Adrenal gland (tissue), 5 donors: ENCODE measurements around the gene TEX2.
A peak's percentile ranks its signal among the peaks of the same experiment; 100 is the strongest.

ENCODE experiments used
- POLR2A ChIP-seq, 2 donors: fragments of 450-650 bp; IDR thresholded peaks; one replicate each; pipeline ENCODE4 v1.6.1; 2017; ENCODE audit warnings: antibody characterized with exemption in 2 of 2, mild to moderate bottlenecking in 2 of 2, moderate library complexity in 1 of 2
- TF ChIP-seq, protein P1 (sequence below), 6 experiments: fragments of 450-650 bp in 4 of 6; fragments of 200-600 bp in 2 of 6; sonication (generic) in 1 of 6; IDR thresholded peaks; 1 replicate in 5 of 6; 2 replicates in 1 of 6; pipeline versions ENCODE4 v1.5.1 to v1.8.0; 2016 to 2021; ENCODE audit warnings: antibody characterized with exemption in 6 of 6, mild to moderate bottlenecking in 2 of 6, moderate library complexity in 1 of 6
- donor health status: DM: no; HTN: no; CAD: no.

DNA sequence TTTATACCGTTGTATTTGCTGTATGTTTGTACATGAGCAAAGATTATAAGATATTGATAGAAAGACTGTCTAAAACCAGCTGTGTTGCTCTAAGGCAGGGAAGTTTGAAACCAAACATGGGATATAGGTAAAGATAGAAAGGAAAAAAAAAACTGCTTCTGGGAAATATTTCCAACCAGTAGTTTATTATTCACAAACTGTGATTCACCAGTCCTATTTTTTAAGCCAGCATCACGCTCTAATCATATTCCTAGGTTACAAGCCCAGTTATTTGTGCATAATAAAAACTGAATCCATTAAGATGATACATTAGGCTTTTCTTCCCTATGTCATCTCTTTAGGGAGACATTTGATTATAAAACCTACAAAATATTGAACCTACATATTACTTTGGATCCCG lies 137.1 kb downstream of the TEX2 start:
- peak in 1 of 2 donors; percentile 18 for TF ChIP-seq POLR2A (IDR thresholded peaks at IDR 0.05)
- TF ChIP-seq, protein P1, sequence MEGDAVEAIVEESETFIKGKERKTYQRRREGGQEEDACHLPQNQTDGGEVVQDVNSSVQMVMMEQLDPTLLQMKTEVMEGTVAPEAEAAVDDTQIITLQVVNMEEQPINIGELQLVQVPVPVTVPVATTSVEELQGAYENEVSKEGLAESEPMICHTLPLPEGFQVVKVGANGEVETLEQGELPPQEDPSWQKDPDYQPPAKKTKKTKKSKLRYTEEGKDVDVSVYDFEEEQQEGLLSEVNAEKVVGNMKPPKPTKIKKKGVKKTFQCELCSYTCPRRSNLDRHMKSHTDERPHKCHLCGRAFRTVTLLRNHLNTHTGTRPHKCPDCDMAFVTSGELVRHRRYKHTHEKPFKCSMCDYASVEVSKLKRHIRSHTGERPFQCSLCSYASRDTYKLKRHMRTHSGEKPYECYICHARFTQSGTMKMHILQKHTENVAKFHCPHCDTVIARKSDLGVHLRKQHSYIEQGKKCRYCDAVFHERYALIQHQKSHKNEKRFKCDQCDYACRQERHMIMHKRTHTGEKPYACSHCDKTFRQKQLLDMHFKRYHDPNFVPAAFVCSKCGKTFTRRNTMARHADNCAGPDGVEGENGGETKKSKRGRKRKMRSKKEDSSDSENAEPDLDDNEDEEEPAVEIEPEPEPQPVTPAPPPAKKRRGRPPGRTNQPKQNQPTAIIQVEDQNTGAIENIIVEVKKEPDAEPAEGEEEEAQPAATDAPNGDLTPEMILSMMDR (IDR thresholded peaks at IDR 0.05): no peak
